Measurements from ENCODE around the gene POLR3A.
A peak's percentile ranks its signal among the peaks of the same experiment; 100 is the strongest.

The POLR3A gene

DNA sequence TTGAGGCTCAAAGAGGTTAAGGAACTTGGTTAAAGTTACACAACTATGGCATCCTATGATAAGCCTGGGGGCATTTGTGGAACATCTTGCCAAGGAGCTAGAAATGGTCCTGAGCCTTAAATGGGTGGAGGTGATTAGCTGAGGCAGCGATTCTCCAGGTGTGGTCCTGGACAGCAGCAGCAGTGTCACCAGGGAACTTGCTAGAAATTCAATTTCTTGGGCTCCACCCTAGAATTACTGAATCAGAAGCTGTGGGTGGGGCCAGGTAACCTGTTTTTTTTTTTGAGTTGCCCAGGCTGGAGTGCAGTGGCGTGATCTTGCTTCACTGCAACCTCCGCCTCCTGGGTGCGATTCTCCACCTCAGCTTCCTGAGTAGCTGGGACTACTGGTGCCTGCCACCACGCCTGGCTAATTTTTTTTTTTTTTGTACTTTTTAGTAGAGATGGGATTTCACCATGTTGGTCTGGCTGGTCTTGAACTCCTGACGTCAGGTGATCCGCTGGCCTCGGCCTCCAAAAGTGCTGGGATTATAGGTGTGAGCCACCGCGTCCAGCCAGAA is 17.5 kb upstream of the POLR3A start:
- no peak for DNase-seq (ENCODE audit: low spot score)

DNA sequence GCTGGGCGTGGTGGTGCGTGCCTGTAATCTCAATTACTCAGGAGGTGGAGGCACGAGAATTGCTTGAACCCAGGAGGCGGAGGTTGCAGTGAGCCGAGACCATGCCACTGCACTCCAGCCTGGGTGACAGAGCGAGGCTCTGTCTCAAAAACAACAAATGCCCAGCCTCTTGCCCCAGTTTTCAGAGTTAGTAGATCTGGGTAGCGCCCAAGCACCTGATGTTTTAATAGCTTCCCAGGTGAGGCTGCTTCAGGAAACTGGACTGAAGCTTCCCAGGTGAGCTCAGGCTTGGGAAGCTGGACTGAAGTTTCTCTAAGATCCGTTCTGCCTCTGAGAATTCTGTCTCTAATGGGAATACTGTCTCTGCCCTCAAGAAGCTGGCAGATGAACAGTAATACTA is 16.5 kb upstream of the POLR3A start:
- DNase-seq (ENCODE audit: low spot score) = no peak

DNA sequence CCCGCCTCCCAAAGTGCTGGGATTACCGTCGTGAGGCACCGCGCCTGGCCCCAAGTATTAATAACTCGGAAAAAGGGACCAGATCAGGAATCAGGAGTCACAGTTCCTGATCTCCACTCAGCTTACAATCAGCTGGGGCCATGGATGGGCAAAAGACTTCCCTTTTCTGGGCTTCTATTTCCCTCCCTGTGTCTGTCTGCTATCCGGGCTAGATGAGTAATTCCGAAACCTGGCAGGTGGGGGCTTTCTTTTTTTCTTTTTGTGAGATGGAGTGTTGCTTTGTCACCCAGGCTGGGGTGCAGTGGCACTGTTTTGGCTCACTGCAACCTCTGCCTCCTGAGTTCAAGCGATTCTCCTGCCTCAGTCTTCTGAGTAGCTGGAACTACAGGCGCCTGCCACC is 15.9 kb upstream of the POLR3A start:
- no peak for DNase-seq (ENCODE audit: low spot score)

DNA sequence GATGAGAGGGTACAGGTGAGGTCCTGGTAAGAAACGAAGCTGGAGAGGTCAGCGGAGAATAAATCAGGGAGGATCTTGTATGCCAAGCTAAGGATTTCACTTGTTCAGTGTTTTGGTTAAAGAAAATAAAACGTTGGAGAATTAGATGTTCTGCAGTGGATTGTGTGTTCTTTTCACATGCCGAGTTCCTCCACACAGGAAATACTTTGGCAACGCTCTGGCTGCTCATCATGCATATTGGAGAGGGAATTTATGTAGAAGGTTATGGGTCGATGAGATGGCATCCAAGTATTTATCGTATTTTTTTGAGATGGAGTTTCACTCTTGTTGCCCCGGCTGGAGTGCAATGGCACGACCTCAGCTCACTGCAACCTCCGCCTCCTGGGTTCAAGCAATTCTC is 15.4 kb upstream of the POLR3A start:
- DNase-seq (ENCODE audit: low spot score) = no peak

DNA sequence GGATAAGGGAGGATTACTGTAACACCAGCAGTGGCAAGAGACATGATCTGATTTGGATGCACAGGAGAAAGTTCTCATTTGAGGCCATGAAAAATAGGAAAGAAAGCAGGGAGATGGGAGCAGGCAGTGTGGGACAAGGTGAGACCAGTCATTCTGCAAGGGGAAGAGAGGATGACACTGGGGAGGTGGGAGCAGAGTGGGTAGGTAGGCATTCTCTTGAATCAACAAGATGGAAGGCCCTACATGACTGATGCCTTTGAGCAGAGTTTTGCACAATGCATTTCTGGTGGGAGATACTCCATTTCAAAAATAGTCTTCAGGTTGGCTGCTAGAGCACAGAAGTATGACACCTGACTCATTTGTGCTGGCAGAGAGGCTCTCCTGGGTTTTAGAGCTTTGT is 14.9 kb upstream of the POLR3A start:
- DNase-seq (ENCODE audit: low spot score) = no peak

DNA sequence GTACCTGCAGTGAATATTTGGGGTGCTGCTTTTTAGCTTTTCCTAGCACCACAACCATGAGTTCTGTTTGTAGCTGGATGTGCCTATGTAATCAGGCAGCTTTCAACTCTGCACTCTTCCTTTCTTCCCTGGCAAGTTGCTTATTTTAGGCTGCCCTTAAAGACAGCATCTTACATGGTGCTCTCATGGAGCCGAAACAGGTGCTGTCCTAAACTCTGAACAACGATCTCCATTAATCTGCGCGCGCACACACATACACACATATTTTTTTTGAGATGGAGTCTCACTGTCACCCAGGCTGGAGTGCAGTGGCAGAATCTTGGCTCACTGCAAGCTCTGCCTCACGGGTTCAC is 13.4 kb upstream of the POLR3A start:
- DNase-seq (ENCODE audit: low spot score) = no peak

DNA sequence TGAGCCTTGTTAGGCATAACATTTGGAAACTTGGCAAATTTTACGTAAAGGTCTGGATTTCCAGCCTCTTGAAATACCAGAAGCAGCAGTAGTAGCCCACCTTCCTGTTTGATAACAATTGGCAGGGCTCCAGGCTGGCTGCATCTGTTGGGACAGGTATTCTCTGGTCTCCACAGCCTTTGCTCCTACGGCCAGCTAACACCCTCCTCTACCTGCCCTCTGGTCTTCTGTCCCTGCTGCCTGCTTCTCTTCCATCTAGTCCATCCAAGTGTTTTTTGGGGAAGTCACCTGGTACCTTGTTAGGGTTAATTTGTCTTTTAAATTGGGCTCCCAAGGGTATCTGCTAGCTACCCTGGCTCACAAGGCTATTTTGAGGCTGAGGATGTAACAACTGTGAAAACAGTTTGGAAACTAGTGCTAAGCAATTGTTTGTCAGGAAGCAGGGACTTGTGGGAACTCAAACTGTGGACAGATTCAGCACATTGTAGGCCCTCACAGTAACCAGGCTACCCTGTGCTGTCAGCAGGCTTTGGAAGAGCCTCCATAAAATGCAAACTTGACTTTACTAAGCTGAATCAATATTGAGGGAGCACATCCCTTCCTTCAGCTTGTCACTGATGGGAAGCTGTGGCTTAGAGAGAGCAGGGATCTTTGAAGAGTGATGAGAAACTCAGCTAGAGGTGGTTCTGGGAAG is 12.9 kb upstream of the POLR3A start:
- DNase-seq (ENCODE audit: low spot score) = no peak

DNA sequence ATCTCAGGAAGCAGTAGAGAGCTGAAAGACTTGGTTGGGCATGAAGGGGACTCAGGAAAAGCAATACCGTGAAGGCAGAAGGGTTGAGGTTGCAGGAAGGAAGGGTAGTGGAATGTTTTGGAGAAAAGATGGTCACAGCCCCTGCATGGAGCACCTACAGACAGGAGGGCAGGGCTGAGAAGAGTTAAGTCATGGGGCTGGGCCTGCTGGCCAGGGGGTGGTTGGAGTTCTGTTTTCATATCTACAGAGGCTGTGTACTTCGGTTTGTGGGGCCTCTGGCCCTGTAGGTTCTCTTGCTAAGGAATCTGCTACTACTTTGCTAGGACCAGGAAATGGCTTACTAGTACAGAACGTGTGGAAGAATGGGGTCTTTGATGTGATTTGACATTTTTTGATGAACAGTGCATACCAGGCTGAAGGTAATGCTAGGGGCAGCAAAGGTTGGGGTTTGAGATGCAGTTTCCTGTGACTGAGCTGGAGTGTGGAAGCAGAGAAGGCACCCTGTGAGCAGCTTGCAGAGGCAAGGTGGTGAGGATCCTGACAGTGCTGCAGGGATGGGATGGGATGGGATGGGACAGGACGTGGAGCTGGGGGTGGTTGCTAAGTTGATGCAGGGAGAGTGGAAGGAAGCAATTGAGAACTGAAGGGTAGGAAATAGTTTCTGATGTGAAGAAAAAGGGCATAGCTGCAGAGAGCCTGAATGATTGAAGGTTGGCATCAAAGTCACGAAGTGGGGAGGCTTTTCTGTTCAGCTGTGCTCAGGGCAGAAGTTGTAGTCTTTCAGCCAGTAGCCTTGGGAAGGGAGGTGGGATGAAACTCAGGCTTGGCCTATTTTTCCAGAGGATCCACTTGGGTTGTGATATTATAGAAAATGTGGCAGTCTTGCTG is 12.1 kb upstream of the POLR3A start:
- no peak for DNase-seq (ENCODE audit: low spot score)

DNA sequence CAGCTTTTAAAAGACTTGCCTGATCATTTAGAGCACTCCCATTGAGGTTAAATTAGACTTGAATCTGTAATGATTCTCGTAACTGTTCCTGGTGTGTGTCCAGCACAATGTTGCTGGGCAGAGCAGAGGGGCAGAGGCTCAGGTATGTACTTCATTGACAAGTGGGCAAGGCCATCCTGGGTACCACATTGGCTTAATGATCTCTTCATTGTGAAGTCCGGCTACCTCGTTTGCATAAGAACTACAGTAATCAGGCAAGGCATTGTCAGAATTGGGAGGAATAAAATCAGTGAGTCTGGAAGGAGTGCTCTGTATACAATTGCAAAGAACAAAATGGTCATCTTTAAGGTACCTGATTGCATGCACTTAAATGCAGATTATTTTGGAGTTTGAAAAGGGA is 10.4 kb upstream of the POLR3A start:
- DNase-seq (ENCODE audit: low spot score) = no peak

DNA sequence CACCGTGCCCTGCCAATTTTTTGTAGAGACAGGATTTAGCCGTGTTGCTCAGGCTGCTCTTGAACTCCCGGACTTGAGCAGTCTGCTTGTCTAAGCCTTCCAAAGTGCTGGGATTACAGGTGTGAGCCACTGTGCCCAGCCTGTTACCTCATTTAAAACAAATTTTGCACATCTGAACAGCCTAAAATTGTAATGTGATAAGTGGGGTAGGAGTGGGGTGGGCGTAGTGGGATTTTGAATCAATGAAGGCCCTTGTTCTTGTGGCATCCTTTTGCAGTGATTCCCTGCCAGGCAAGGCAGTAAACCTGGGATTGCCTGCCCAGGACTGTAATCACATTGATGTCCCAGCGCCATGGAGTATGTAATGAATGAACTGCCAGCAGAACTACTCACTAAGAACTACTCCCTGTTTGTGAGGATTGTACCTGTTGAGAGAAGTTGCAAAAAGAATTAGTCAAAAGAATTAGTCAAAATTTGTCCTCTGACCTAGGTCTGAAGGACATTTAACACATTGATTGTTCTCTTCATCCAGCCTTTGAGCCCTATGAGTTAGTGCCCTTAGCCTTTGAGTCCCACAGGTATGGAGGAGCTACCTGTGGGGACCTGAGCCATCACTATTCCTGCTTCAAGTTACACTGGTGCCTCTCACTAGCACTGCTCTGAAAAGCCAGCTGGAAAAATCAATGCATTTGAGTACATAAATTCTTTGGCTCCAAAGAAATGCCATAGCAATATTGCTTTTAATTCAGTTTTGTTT is 9.7 kb upstream of the POLR3A start:
- DNase-seq (ENCODE audit: low spot score) = no peak

DNA sequence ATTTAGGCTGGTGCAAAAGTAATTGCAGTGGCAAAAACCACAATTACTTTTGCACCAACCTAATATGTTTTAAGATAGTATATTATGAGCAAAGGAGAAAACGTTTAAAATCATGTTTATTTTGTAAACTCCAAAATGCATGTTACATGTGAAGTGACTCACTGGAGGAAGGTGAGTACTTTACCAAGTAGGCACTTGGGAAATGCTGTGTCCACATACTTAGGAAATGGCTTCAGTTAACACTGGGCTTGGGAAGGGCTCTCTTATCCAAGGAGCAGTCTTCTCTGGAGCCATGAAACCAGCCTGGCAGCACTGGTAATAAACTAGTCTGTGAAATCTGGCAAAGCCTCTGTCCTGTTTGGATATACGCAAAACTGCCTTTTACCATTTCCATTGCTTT is 8.8 kb upstream of the POLR3A start:
- DNase-seq (ENCODE audit: low spot score) = no peak

DNA sequence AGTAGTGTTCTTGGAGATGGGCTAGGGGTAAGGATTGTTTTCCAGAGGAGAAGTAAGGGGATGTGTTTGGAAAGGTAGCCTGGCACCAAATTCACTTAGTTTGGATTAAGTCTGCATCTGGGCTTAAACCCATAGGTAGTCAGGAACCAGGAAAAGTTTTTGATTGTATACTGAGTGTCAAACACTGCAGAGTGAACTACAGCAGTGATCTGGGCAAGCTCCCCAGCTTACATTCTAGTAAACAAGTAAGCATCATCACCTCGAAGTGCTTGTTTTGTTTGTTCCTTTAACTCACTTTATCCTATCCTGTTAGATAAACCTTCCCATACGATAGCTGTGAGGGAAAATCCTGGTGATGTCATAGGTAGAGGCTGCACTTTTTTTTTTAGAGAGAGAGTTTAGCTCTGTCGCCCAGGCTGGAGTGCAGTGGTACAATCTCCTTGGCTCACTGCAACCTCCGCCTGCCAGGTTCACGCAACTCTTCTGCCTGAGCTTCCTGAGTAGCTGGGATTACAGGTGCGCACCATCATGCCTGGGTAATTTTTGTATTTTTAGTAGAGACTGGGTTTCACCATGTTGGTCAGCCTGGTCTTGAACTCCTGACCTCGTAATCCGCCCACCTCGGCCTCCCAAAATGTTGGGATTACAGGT is 6.7 kb upstream of the POLR3A start:
- no peak for DNase-seq (ENCODE audit: low spot score)

DNA sequence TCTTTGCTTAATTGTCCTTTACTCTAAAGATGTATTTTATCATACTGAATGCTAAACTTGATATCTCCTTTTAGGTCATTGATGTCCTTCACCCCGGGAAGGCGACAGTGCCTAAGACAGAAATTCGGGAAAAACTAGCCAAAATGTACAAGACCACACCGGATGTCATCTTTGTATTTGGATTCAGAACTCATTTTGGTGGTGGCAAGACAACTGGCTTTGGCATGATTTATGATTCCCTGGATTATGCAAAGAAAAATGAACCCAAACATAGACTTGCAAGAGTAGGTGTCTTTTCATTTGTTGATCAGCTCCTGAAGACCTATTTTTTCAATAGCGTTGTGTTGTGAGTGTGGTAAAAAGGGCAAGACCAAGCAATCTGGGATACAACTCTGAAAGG is 6.1 kb upstream of the POLR3A start:
- DNase-seq (ENCODE audit: low spot score) = no peak

DNA sequence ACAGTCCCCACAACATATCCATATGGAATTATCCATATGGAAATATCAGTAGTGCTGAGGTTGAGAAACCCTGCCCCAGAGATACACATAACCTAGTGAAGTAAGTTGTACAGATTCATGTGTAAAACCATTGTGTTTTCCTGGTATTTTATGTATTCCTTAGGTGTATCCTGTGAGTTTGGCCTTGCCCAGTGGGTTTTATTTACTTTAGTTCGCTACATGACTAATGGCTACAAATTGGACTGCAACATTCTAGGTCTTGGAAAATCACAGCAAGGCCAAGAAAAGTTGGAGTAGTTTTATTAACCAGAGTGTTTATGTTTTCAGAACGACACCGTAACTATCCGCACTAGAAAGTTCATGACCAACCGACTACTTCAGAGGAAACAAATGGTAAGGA is 5.7 kb upstream of the POLR3A start:
- DNase-seq (ENCODE audit: low spot score) = no peak

DNA sequence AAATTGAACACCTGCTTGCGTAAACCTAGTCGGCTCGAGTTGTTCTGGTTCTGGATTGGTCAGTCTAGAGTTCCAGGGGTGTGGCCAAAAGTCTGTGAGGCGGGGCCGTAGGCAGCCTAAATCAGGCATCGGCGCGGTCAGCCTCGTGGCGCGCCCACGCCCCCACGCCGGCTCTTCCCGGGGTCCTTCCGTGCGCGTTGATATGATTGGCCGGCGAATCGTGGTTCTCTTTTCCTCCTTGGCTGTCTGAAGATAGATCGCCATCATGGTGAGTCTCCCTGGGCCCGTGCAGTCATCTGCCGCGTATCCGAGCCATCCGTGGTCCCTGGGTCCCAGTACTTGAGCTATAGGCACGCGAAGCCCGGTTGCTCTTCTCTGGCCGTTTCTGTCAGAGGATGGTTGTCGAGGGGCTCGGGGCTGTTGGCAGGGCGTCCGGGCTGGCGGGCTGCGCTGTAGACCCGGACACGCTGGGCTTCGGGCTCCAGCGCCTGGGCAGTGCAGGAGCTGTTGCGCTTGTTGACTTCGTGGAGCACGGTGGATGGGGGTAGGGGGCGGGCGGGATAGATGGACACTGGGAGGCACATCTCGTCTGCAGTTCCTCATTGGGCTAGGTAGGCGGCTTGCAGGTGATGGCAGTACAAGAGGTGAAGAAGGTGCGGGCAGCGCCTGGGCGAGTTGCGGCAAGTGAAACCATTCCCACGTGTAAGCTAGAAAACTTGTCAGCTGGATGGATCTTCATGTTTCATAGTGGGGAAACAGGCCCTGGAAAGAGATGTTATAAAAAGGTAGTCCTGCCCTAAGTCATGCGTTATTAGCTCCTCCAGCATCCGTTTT is 4.5 kb upstream of the POLR3A start, which contains the start of gene RPS24:
Gene RPS24 (plus strand): TSS at position 227 of the 834 bp plus-strand sequence. CDS start 39 bp downstream, at position 266.
- peak; percentile 96 for DNase-seq (ENCODE audit: low spot score)

DNA sequence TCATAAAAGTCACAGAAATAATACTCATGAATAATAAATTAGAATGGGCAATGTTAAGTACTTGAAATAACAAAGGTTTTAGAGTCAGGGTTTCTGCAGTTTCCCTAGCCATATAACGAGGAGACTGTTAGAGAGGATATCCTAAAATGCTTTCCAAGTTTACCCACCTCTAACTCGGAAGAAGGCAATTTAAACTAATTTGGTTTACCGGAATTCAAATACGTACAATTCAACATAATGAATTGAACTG is 4.0 kb upstream of the POLR3A start:
- DNase-seq (ENCODE audit: low spot score) = no peak

DNA sequence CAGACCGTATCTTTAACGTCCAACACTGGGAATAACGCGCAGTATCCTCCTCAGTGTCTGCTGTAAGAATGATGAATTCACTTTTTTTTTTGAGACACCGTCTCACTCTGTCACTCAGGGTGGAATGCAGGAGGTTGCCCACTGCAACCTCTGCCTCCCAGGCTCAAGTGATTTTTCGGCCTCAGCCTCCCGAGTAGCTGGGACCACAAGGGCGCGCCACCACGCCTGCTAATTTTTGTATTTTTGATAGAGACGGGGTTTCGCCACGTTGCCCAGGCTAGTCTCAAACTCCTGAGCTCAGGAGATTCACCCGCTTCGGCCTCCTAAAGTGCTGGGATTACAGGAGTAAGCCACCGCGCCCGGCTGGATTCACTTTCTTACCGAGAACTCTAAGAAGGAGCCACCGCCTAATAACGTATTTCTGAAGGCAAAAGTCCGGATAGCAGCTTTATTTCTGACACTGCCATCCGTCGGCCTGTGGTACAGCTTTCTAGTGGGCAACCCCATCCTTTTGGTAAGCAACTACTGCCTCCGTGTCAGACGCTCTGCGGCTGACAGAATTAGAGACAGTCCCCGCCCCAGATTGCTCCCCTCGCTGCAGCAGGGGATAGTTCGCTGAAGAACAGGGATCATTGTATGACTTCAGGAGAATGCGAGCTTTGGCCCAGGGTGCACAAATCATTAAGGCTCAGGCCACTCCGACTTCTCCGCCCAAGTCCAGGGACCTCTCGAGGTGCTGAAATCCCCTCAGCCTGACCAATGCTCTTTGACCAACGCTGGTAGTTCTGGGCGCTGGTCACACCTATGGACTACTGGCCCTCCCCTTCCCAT is 662 bp downstream of the POLR3A start:
- DNase-seq (ENCODE audit: low spot score) = no peak

DNA sequence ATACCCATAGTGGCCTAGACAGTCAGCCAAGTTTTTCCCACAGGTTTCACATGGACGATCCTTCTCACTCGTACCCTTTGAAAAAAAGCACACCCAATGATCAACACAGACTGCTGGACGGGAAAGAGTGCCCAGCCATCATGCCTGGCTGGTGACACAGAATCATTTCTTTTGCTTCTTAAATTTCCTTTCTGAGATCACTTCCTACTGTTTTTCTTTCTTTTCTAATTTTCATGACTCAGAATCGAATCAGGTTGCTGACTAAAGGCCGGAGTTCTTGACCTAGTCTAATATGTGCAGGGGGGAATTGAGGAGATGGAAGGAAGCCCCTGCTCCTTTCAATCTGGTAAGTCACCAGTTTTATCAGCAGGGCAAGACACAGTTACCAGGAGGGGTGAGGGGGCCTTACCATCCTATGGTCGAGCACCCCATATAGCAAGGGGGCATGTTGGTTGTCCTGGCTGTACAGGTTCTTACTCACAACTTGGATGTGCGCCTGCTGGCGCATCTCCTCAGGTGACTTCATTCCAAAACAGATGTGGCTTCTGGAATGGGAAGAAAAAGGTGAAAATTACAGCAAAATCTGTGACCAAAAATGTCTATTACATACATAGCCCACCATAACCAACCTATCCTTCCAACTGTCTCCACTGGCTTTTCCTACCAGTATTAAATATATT is 3.5 kb downstream of the POLR3A start:
- DNase-seq (ENCODE audit: low spot score) = no peak

DNA sequence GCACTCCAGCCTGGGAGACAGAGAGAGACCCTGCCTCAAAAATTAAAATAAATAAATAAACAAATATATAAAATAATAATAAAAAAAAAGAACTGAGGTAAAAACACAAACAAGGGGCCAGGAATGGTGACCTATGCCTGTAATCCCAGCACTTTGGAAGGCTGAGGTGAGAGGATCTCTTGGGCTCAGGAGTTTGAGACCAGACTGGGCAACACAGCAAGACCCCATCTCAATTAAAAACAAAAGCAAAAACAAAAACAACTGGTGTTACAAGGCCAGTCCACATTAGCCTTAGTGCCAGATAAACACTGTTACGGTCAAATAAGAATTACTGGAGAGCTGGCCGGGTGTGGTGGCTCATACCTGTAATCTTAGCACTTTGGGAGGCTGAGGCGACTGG is 5.6 kb downstream of the POLR3A start:
- no peak for DNase-seq (ENCODE audit: low spot score)

DNA sequence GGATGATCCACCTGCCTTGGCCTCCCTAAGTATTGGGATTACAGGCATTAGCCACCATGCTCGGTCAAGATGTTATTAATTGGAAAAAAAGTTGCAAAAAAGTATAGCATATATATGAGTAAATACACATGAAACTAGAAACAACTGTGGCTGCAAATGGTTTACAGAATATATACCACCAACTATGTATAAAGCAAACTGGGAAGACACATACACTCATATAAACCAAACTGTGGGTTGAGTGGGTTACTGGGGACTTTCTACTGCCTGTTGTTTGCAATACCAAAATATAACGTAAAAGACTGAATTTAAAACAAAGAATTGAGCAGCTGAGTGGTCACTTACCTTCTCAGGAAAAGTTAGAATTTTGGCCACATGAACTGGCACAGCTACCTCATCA is 8.1 kb downstream of the POLR3A start:
- no peak for DNase-seq (ENCODE audit: low spot score)

Data from CD4-positive, alpha-beta T cell treated with Interleukin-15 for 4 hours (primary cell).